Placental pericyte (primary cell): ENCODE measurements around the gene SMIM11. TPM values are rescaled to one million over a fixed set of nuclear protein-coding genes. Genes with fewer than 3 reads are reported as not detected.

Experiments used
- total RNA-seq: library from RNA; depleted of rRNA; stranded (reverse); fragments of >200 nt; gene quantifications from 2 replicates; pipeline ENCODE4 v1.2.3, GENCODE V29; 2012

The SMIM11 gene
- 5.0 and 9.4 TPM in 2 replicates for total RNA-seq

GRCh38 chr21:34374940-34375618 is at the start of gene SMIM11:
Gene SMIM11, plus strand, starts transcription at chr21:34375507. Its CDS starts 3,998 bp downstream, at chr21:34379505.

GRCh38 chr21:34363733-34364132 is 11.6 kb upstream of the SMIM11 start, which contains the start of gene KCNE2:
Gene KCNE2, plus strand, starts transcription at chr21:34364006. Its CDS starts 6,473 bp downstream, at chr21:34370479.

GRCh38 chr21:34423805-34424204 is 48.5 kb downstream of the SMIM11 start, which contains the start of gene SMIM34:
Gene SMIM34, minus strand, starts transcription at chr21:34423951. Its CDS starts 112 bp downstream, at chr21:34423839.

Other genes starting within 250 kb of the SMIM11 start
- gene KCNE2, start 11.5 kb upstream of the SMIM11 start, total RNA-seq = 0.14 TPM in 1 of 2 replicates, not detected in the other
- gene SMIM34, start 48.4 kb downstream of the SMIM11 start, total RNA-seq = not detected in 2 replicates
- 0.43 and 1.3 TPM in 2 replicates for gene KCNE1, start 136.7 kb downstream of the SMIM11 start, total RNA-seq
- gene RCAN1, start 239.6 kb downstream of the SMIM11 start, total RNA-seq = 57.7 and 190 TPM in 2 replicates